HG02852 (cell line): Measurements from ENCODE around the gene FGF19.
"Not testable (repeated sequence)": the region's sequence is repeated elsewhere in the genome, so short reads cannot be mapped to it uniquely, and the experiment has no call there.

Experiments
- ATAC-seq: cut with Tn5 transposase; IDR thresholded peaks from one replicate; pipeline ENCODE4 v1.9.1; 2021; ENCODE audit warnings: mild to moderate bottlenecking, moderate library complexity; ENCODE audit not compliant: unreplicated experiment

FGF19 gene

DNA sequence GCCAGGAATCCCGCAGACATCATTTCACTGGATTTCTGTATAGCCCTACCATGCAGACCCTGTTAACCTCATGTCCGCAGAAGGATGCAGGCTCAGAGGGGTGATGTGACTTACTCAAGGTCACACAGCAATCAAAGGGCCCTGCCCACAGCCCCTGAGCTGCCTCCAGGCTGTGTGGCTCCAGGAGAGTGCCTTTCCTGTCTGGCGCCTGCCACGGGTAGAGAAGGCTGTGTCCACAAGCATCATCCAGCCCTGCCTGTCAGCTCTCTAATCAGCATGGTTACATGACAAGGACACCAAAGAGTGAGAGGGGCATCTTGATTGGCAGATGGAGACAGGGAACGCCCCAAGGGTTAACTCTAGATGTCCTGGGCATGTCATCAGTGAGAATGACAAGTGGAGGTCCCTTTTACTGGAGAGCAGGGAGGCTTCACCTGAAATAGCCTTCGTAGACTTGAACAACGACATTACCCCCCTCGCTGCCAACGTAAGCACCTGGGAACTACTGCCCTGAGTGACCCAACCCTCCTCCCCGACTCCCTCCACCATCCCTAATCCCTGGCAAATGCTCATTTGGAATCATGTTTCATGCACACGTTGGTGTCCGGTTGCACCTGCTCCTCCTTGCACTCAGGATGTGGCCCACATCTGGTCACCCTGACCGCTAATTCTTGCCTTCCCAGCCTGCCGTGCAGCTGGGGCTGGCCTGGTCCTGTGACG, 6.9 kb downstream of the FGF19 start:
- no peak for ATAC-seq

- not testable (repeated sequence) for ATAC-seq
Observed at GRCh38 chr11:69695995-69696394, 7.8 kb downstream of the FGF19 start.

DNA sequence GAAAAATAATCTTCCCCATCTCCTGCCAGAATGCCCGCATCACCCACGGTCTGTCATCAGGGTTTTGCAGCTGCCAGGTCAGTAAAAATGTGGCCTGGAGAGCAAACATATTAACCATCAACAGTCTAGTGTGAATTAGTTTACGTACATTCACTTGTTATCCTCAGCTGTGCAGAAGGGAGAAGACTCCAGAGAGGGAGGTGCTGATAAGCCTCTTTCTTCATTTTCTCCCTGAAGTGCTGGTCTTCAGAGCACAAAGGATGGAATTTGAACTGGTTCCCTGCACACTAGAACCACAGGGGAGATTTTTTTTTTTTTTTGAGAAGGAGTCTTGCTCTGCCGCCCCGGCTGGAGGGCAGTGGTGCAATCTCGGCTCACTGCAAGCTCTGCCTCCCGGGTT, 8.2 kb downstream of the FGF19 start:
- ATAC-seq, result no peak

DNA sequence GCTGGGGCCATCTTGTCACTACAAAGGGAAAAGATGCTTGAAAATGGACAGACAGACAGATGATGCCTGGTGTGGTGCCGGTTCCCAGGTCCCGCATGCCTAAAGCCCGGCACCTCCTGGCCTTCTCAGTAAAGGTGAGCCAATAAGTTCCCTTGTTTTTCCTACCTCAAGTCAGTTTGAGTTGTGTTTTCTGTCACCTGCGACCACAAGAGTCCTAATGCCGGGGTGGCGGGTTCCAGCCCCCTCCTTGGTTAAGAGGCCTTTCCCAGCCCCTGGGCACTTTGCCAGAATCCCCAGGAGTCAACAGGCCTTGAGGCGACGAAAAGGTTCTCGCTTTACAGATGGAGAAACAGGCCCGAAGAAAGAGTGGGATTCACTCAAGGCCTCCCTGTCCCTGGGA, 9.0 kb downstream of the FGF19 start:
- no peak for ATAC-seq

- ATAC-seq, result no peak
Observed at GRCh38 chr11:69692422-69692821, 11.4 kb downstream of the FGF19 start.

DNA sequence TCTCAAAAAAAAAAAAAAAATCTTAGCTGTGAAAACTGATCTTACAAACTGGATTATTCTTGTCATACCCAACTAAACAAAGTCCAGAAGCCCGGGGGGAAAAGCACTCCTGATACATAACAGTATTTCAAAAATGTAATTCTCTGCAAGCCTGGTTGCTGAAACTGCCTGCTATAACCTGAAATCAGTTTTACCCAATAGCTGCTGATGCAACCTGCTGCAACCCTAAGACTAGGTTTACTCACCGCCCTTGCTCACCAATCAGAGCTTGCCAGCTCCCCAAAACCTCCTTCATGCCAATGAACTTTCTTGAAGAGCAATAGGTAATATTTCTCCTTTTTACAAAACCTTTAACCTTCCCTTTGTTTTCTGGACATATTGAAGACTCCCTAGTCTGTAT, 12.4 kb downstream of the FGF19 start:
- ATAC-seq, result no peak

- no peak for ATAC-seq
Observed at GRCh38 chr11:69689484-69690319, 14.1 kb downstream of the FGF19 start.

- ATAC-seq, result not testable (repeated sequence)
Observed at GRCh38 chr11:69687969-69688771, 15.7 kb downstream of the FGF19 start.

GRCh38 chr11:69686856-69687255, 17.0 kb downstream of the FGF19 start:
- ATAC-seq, result no peak

- no peak for ATAC-seq
Observed at GRCh38 chr11:69686452-69686851, 17.4 kb downstream of the FGF19 start.

- no peak for ATAC-seq
Observed at GRCh38 chr11:69685348-69685747, 18.5 kb downstream of the FGF19 start.

DNA sequence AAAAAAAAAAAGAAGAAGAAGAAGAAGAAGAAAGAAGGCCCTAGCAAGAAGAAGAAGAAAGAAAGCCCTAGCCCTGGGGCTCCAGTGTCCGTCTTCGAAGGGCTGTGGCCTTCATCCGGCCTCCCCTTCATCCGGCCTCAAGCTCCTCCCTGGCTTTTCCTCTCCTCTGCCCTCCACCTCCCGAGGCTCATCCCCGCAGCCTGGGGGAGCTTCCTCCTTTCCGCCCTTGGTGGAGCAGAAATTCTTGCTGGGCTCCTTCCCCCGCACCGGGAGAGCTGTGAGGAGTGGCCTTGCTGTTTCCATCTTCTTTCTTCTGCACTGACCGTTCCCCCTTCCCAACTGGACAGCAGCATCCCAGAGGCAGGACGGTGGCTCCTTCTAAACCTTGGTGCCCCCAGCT, 19.2 kb downstream of the FGF19 start:
- no peak for ATAC-seq

DNA sequence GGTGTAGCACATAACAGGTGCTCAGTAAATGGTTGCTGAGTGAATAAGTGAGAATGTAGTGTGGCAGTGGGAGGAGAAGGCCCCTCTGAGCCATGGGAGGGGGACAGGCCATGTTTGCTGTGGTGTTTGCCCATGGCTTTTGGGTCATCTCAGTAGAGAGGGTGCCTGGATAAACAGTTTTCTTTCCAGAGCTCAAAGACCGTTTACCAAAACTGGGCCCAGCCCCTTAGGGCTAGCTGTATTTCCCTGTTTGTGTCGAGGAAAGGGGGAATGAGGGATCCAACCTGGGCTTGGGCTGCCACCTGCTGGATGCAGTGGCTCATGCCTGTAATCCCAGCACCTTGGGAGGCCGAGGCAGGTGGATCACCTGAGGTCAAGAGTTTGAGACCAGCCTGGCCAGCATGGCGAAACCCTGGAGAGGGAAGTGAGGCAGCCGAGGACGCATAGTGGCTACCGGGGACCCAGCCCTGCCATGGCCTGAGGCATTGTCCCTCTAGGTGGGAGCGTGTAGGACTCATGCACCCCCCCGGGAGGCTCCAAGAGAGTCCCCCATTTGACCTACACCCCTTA, 20.0 kb downstream of the FGF19 start:
- ATAC-seq, result no peak

GRCh38 chr11:69682681-69683326, 21.0 kb downstream of the FGF19 start:
- ATAC-seq, result no peak

DNA sequence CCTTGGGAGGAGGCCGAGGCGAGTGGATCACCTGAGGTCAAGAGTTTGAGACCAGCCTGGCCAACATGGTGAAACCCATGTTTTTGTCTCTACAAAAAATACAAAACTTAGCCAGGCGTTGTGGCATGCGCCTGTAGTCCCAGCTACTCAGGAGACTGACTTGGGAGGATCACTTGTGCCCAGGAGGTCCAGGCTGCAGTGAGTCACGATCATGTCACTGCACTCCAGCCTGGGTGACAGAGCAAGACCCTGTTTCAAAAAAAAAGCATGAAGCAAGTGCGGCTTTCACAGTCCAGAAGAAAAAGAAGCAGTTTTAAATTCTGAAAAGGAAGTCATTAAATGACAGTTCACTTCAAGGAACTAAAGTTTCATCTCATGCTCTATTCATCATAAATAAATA, 21.6 kb downstream of the FGF19 start:
- no peak for ATAC-seq

DNA sequence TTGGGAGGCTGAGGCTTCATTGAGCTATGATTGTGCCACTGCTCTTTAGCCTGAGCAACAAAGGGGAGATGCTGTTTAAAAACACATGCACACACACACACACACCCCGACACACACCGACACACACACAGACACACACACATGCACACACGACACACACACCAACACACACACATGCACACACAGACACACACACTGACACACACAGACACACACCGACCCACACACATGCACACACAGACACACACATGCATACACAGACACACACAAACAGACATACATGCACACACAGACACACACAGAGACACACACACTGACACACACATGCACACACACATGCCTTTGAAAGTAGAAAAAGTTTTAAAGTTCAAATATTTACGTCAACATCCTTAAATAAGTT, 23.1 kb downstream of the FGF19 start:
- ATAC-seq, result no peak

- ATAC-seq, result no peak
Observed at GRCh38 chr11:69677749-69678148, 26.1 kb downstream of the FGF19 start.

- peak; percentile 82 for ATAC-seq
Observed at GRCh38 chr11:69674886-69675714, 28.7 kb downstream of the FGF19 start, which contains the start of gene LTO1. Gene LTO1, minus strand, starts transcription at chr11:69675353. Its CDS starts 114 bp downstream, at chr11:69675239.

DNA sequence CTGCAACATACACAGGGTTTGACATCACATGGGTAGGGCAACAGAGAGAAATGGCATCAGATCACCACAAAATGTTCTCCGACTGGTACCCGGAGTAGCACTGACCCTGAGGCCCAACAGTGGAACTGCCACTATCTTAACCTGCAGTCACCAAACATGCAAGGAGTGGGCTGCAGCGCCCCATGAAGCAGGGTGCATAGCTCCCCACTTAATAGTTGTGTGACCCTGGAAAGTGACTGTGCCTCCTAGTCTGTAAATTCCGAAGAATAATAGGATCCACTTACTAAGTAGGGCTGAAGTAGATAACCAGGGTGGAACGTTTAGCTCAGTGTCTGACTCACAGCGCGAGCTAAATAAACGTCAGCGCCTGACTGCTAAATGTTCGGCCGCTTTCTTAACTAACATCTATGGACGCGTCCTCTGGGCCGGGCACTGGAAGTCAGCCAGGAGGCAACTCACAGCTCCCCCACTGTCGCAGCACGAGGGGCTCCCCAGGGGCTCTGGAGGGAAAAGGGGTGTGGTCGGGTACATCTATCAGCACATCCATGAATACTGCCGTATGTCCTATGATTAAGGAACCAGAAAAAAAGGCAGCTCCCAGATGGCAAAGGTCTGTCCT, 29.4 kb downstream of the FGF19 start:
- no peak for ATAC-seq
